ENCODE data around the gene MRC2. TPM values are rescaled to one million over a fixed set of nuclear protein-coding genes. Genes with fewer than 3 reads are reported as not detected.

The MRC2 gene
- total RNA-seq, 1 donor: 336 TPM

DNA sequence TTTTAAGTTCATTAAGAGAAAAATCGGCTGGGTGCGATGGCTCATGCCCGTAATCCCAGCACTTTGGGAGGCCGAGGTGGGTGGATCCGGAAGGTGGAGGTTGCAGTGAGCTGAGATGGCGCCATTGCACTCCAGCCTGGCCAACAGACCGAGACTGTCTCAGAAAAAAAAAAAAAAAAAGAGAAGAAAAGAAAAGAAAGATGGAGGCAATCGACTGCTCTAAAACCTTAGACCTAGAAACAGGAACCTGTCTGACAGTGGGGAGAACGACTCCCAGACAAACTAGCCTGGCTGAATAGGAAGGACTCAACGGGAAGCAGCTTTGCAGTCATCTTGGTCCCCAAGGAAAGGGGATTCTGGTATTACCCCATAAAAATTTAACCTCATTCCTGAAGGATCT is 13.7 kb downstream of the MRC2 start:
- no peak for DNase-seq (ENCODE audit: low read depth)
- TF ChIP-seq, protein P1, sequence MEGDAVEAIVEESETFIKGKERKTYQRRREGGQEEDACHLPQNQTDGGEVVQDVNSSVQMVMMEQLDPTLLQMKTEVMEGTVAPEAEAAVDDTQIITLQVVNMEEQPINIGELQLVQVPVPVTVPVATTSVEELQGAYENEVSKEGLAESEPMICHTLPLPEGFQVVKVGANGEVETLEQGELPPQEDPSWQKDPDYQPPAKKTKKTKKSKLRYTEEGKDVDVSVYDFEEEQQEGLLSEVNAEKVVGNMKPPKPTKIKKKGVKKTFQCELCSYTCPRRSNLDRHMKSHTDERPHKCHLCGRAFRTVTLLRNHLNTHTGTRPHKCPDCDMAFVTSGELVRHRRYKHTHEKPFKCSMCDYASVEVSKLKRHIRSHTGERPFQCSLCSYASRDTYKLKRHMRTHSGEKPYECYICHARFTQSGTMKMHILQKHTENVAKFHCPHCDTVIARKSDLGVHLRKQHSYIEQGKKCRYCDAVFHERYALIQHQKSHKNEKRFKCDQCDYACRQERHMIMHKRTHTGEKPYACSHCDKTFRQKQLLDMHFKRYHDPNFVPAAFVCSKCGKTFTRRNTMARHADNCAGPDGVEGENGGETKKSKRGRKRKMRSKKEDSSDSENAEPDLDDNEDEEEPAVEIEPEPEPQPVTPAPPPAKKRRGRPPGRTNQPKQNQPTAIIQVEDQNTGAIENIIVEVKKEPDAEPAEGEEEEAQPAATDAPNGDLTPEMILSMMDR (IDR thresholded peaks at IDR 0.05; ENCODE audit: insufficient read depth, low read depth, low read length): no peak
- H3K4me3 ChIP-seq (ENCODE audit: low read depth, low read length): no peak overlapping the region

GRCh38 chr17:62641951-62642350 is 14.5 kb downstream of the MRC2 start:
- H3K4me3 ChIP-seq (ENCODE audit: low read depth, low read length): no peak overlapping the region
- DNase-seq (ENCODE audit: low read depth): no peak
- TF ChIP-seq, protein P1 (IDR thresholded peaks at IDR 0.05; ENCODE audit: insufficient read depth, low read depth, low read length): no peak

DNA sequence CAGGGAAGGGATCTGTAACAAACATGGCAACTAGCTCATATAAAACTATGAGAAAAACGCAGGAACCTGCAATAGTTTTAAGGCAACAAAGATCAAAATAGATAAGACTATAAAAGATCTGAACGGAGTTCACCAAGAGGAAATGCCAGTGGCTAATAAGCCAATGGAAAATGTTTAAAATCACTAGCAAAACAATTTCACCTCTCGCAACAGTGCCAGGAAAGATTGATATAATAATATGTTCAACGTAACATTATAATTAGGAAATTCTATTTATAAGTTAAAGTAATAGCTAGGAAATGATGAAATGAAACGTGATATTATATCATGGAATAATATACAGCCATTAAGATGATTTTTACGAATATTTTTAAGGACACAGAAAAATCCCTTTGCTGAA is 16.0 kb downstream of the MRC2 start:
- TF ChIP-seq, protein P1 (IDR thresholded peaks at IDR 0.05; ENCODE audit: insufficient read depth, low read depth, low read length): no peak
- no peak for DNase-seq (ENCODE audit: low read depth)
- no peak overlapping the region for H3K4me3 ChIP-seq (ENCODE audit: low read depth, low read length)

- TF ChIP-seq, protein P1 (IDR thresholded peaks at IDR 0.05; ENCODE audit: insufficient read depth, low read depth, low read length): no peak
- no peak for DNase-seq (ENCODE audit: low read depth)
Measured at GRCh38 chr17:62644487-62645173, 17.2 kb downstream of the MRC2 start.

GRCh38 chr17:62648251-62648955 is 20.9 kb downstream of the MRC2 start:
- H3K4me3 ChIP-seq (ENCODE audit: low read depth, low read length): no peak overlapping the region
- peak; percentile 85 for DNase-seq (ENCODE audit: low read depth)
- TF ChIP-seq, protein P1 (IDR thresholded peaks at IDR 0.05; ENCODE audit: insufficient read depth, low read depth, low read length): peak; percentile 2

More at GRCh38 chr17:62644487-62645173, 17.2 kb downstream of the MRC2 start:
- no peak overlapping the region for H3K4me3 ChIP-seq (ENCODE audit: low read depth, low read length)

DNA sequence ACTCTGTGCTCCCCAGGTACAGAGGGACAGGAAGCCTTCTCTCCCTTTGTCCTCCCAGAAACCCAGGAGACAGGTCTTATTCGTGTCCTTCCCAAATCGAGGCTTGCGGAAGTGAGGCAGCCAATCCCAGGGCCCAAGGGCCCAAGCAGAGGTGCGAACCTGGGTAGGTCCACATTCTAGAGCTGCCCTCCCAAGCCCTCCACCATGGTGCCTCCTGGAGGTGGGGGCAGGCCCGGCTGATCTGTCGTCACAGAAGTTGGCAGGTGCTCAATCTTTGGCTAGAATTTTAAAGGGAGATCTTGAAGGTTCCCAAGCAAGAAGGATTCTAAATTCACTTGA is 21.5 kb downstream of the MRC2 start:
- TF ChIP-seq, protein P1 (IDR thresholded peaks at IDR 0.05; ENCODE audit: insufficient read depth, low read depth, low read length): no peak
- H3K4me3 ChIP-seq (ENCODE audit: low read depth, low read length): no peak overlapping the region
- DNase-seq (ENCODE audit: low read depth): no peak
